SK-N-SH treated with all-trans-retinoic acid at 6 μM for 48 hours (cell line): ENCODE results near the gene PHIP.

Source experiments
- ATAC-seq: fragments of 200-7000 bp; cut with Tn5 transposase; 3 replicates; pipeline ENCODE4 v1.9.1; 2020; ENCODE audit warnings: mild to moderate bottlenecking, moderate library complexity
- ARNTL ChIP-seq: fragments of 450-650 bp; formaldehyde crosslinking; IDR thresholded peaks from 2 replicates; pipeline ENCODE4 v1.5.0; 2020; ENCODE audit warnings: low read depth, mild to moderate bottlenecking, moderate library complexity, borderline replicate concordance
- CREB5 ChIP-seq: fragments of 250-450 bp; sonication (Bioruptor Pico); IDR thresholded peaks from 2 replicates; pipeline ENCODE4 v1.5.1; 2020; ENCODE audit warnings: low read depth, mild to moderate bottlenecking, moderate library complexity
- CSDC2 ChIP-seq: fragments of 250-450 bp; sonication (Bioruptor Pico); IDR thresholded peaks from 2 replicates; pipeline ENCODE4 v1.5.0; 2020; ENCODE audit warnings: mild to moderate bottlenecking, moderate library complexity
- CSRNP3 ChIP-seq: fragments of 250-450 bp; sonication (Bioruptor Pico); IDR thresholded peaks from 2 replicates; pipeline ENCODE4 v1.5.1; 2021; ENCODE audit warnings: mild to moderate bottlenecking, moderate library complexity
- ESRRG ChIP-seq: fragments of 250-450 bp; sonication (Bioruptor Pico); IDR thresholded peaks from 2 replicates; pipeline ENCODE4 v1.6.1; 2021; ENCODE audit warnings: mild to moderate bottlenecking
- GLIS3 ChIP-seq: fragments of 250-450 bp; sonication (Bioruptor Pico); IDR thresholded peaks from 2 replicates; pipeline ENCODE4 v1.5.0; 2020; ENCODE audit warnings: mild to moderate bottlenecking, moderate library complexity
- ISL1 ChIP-seq: fragments of 250-450 bp; sonication (Bioruptor Pico); IDR thresholded peaks from 2 replicates; pipeline ENCODE4 v2.1.2; 2022; ENCODE audit warnings: mild to moderate bottlenecking, moderate library complexity
- OSR1 ChIP-seq: fragments of 250-450 bp; sonication (Bioruptor Pico); IDR thresholded peaks from 2 replicates; pipeline ENCODE4 v1.8.0; 2022; ENCODE audit warnings: moderate library complexity, mild to moderate bottlenecking, inconsistent platforms
- PATZ1 ChIP-seq: fragments of 250-450 bp; sonication (Bioruptor Pico); IDR thresholded peaks from 2 replicates; pipeline ENCODE4 v1.8.0; 2020; ENCODE audit warnings: mild to moderate bottlenecking, moderate library complexity, borderline replicate concordance
- POU6F1 ChIP-seq: fragments of 250-450 bp; sonication (Bioruptor Pico); IDR thresholded peaks from 2 replicates; pipeline ENCODE4 v1.8.0; 2021; ENCODE audit warnings: low read depth, mild to moderate bottlenecking, moderate library complexity, borderline replicate concordance
- PPARA ChIP-seq: fragments of 250-450 bp; sonication (Bioruptor Pico); IDR thresholded peaks from 2 replicates; pipeline ENCODE4 v1.5.0; 2020; ENCODE audit warnings: mild to moderate bottlenecking, borderline replicate concordance
- RARB ChIP-seq: fragments of 250-450 bp; sonication (Bioruptor Pico); IDR thresholded peaks from 2 replicates; pipeline ENCODE4 v1.8.0; 2021; ENCODE audit warnings: mild to moderate bottlenecking, moderate library complexity
- TSHZ2 ChIP-seq: fragments of 250-450 bp; sonication (Bioruptor Pico); IDR thresholded peaks from 2 replicates; pipeline ENCODE4 v1.5.0; 2020; ENCODE audit warnings: mild to moderate bottlenecking, moderate library complexity
- ZC3H10 ChIP-seq: fragments of 250-450 bp; sonication (Bioruptor Pico); IDR thresholded peaks from 2 replicates; pipeline ENCODE4 v1.5.1; 2021; ENCODE audit warnings: mild to moderate bottlenecking, moderate library complexity
- ZFP3 ChIP-seq: fragments of 250-450 bp; sonication (Bioruptor Pico); IDR thresholded peaks from 2 replicates; pipeline ENCODE4 v1.5.0; 2020; ENCODE audit warnings: mild to moderate bottlenecking, moderate library complexity
- ZFP30 ChIP-seq: fragments of 450-650 bp; formaldehyde crosslinking; IDR thresholded peaks from 2 replicates; pipeline ENCODE4 v1.5.0; 2022; ENCODE audit warnings: mild to moderate bottlenecking, moderate library complexity
- ZNF565 ChIP-seq: fragments of 450-650 bp; formaldehyde crosslinking; conservative IDR thresholded peaks from 2 replicates; pipeline ENCODE4 v1.5.0; 2020; ENCODE audit warnings: low read depth, mild to moderate bottlenecking, moderate library complexity
- ZNF70 ChIP-seq: fragments of 450-650 bp; formaldehyde crosslinking; IDR thresholded peaks from 2 replicates; pipeline ENCODE4 v1.5.0; 2020; ENCODE audit warnings: mild to moderate bottlenecking, moderate library complexity
- ZNF8 ChIP-seq: fragments of 450-650 bp; formaldehyde crosslinking; IDR thresholded peaks from 2 replicates; pipeline ENCODE4 v1.5.0; 2020; ENCODE audit warnings: mild to moderate bottlenecking, moderate library complexity

The PHIP gene

GRCh38 chr6:79011940-79012339 is 66.1 kb downstream of the PHIP start (continued):
- TF ChIP-seq PATZ1 (CRISPR knock-in tag) (no peak), POU6F1 (no peak), ESRRG (CRISPR knock-in tag) (no peak)

- TF ChIP-seq PPARA (CRISPR knock-in tag), result no peak
- TF ChIP-seq ZNF8 (CRISPR knock-in tag), result no peak
- ATAC-seq, result no peak
Measured at GRCh38 chr6:79010422-79010821, 67.6 kb downstream of the PHIP start.

- no peak for ATAC-seq
- TF ChIP-seq RARB (CRISPR knock-in tag) (no peak), ARNTL (no peak)
Measured at GRCh38 chr6:79009819-79010218, 68.2 kb downstream of the PHIP start.

- TF ChIP-seq ISL1 (CRISPR knock-in tag) (peak; percentile 87), ESRRG (CRISPR knock-in tag) (no peak)
- peak; percentile 66 for ATAC-seq
Measured at GRCh38 chr6:79005497-79005896, 72.6 kb downstream of the PHIP start.

- peak; percentile 35 for ATAC-seq
- TF ChIP-seq RARB (CRISPR knock-in tag) (no peak), PPARA (CRISPR knock-in tag) (no peak), ZFP30 (CRISPR knock-in tag) (no peak), OSR1 (CRISPR knock-in tag) (no peak), ZC3H10 (CRISPR knock-in tag) (no peak), POU6F1 (no peak), CSDC2 (CRISPR knock-in tag) (no peak), ZNF70 (CRISPR knock-in tag) (no peak)
Measured at GRCh38 chr6:79005024-79005423, 73.0 kb downstream of the PHIP start.

GRCh38 chr6:79004239-79004638 is 73.8 kb downstream of the PHIP start:
- TF ChIP-seq ZNF70 (CRISPR knock-in tag) (no peak), ZNF565 (CRISPR knock-in tag) (no peak), CREB5 (CRISPR knock-in tag) (no peak), ZFP3 (no peak), CSRNP3 (CRISPR knock-in tag) (no peak), ISL1 (CRISPR knock-in tag) (no peak), PATZ1 (CRISPR knock-in tag) (no peak), ZNF8 (CRISPR knock-in tag) (no peak), CSDC2 (CRISPR knock-in tag) (no peak), ARNTL (no peak), GLIS3 (CRISPR knock-in tag) (no peak), TSHZ2 (no peak), RARB (CRISPR knock-in tag) (no peak), ESRRG (CRISPR knock-in tag) (no peak)
- ATAC-seq, result no peak
